ENCODE measurements around the gene APOO.

DNA sequence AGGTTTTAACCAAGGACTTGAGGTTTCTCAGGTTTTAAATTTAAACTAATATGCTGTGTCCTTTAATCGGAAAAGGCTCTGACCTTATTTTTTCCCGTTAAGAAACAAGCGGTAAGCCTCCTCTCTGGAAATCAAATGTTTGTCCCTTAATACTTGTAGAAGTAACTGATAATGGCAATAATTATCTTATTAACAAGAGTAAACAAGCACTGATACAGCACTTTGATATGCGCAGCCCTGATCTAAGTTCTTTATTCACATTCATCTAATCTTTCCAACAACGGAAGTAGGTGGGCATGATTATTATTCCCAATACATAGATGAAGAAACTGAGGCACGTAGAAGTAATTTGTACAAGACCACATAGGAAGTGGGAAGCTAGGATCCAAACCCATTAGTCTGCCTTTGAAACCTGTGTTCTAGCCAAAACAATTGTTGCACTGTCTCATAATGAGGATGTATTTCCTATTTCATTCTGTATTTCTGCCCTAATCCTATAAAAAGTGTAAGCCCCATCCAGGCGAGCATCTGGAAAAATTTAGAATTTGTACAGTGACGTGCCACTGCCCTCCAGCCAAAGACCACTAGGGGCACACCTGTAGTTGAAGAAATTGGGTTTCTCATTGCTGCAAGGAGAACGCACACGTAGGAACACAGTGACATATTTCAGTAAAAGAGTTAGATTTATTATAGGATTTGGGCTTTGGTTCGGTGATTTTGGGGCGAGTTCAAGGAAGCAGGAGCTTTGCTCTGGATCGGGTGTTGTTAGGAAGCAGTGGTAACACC, 674 bp upstream of the APOO start:
- TF ChIP-seq CTCF (conservative IDR thresholded peaks at IDR 0.05) (0 out of 2 replicates have a peak, but pooled peaks have one; percentile 16), EZH2 (IDR thresholded peaks at IDR 0.05; ENCODE audit: low read depth) (no peak)

Data from PC-9 (cell line).